GM18508 (cell line): Measurements from ENCODE around the gene CERS6.

Experiments
- ATAC-seq: cut with Tn5 transposase; IDR thresholded peaks from one replicate; pipeline ENCODE4 v1.9.1; 2021; ENCODE audit warnings: moderate number of reproducible peaks; ENCODE audit not compliant: insufficient read depth, unreplicated experiment

The CERS6 gene

DNA sequence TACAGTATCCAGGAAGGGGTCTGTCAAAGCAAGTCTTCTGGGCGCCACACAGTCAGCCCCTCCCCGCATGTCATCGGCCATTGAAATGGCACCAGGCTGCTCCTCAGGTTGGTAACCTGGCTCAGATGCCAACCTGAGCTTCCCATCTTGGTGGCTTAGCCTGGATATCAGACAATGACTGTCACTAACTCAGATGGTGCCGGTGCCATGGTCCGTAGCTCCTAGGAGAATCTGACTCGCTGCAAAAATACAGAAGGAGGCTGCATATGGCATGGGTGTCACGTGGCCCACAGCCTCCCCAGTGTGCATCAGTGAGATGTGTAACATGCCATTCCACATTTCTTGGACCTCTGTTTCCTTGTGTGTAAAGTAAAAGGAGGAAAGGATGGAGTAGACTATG is 349.5 kb downstream of the CERS6 start:
- no peak for ATAC-seq

DNA sequence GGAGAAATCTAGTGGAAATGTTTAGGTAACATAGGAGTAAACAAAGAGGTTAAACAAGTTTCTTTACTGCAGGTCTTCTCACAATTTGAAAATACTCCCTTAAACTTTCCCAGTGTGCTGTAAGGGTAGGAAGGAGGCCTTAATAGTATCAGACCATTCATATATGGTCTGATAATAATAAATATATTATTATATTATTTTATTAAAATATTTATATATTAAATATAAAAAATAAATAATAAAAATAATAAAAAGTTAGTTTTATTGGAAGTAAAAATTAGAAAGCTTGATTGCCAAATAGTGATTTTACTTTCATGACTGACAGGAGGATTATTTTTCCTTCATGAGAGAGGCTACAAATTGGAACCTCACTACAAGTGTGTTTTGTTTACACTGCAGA is 353.5 kb downstream of the CERS6 start:
- no peak for ATAC-seq

DNA sequence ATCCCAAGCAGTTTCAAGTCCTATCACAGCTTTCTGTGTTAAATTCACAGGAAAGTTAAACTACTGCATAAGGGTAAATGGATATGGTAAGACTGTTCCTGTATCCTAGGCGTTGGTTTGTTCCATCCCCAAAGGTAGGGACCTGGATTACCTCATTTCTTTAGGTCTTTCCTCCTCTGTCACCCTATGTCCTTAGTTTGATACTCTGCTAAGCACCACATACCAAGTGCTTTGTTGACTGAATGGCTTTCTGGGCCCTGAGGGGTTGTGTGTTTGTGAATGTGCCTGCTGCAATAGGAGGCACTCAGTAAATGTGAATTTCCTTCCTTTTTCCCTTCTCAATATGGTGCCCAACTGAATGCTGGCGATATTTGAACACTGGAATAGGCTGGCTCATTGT is 354.2 kb downstream of the CERS6 start:
- ATAC-seq: no peak

- no peak for ATAC-seq
Observed at GRCh38 chr2:168811696-168812095, 355.6 kb downstream of the CERS6 start.

DNA sequence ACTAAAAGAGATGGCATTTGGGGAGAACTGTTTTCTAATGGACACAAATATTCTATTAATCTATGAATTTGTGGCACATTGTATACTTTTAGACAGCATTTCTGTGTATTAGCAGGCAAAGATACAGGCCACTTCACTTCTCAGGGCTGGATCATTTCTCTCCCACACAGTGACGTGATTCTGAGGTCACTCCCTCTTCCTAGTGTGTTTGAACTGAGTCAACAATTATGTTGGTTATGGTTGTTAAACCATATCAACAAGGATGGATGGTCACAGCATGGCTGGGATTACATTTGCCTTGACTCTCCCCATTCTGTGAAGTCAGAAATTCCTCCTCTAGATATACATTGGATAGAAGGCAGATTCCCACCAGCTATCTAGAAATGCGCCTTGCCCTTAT is 358.0 kb downstream of the CERS6 start:
- no peak for ATAC-seq

- ATAC-seq: no peak
Observed at GRCh38 chr2:168814939-168815907, 359.2 kb downstream of the CERS6 start.

DNA sequence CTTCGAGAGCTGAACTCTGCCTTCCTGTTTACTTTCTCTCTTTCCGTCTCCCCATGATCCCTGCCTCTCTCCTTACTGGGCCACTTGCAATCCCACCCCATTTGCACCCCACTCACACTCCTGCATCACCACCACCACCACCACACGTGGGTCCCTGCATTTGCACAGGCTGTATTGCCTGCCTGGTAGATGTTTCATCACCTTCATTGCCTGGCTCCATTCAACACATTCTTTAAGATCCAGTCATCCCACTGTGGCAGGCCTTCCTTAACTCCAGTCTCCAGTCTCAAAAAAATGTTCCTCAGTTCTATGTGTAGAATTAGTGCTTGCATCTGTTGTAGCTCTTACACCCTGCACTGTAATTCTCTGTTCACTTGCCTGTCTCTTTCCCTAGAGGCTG is 360.3 kb downstream of the CERS6 start:
- no peak for ATAC-seq

GRCh38 chr2:168819050-168819715 is 363.1 kb downstream of the CERS6 start:
- no peak for ATAC-seq

GRCh38 chr2:168819829-168820489 is 363.9 kb downstream of the CERS6 start:
- no peak for ATAC-seq

GRCh38 chr2:168821577-168821976 is 365.5 kb downstream of the CERS6 start:
- ATAC-seq: no peak

DNA sequence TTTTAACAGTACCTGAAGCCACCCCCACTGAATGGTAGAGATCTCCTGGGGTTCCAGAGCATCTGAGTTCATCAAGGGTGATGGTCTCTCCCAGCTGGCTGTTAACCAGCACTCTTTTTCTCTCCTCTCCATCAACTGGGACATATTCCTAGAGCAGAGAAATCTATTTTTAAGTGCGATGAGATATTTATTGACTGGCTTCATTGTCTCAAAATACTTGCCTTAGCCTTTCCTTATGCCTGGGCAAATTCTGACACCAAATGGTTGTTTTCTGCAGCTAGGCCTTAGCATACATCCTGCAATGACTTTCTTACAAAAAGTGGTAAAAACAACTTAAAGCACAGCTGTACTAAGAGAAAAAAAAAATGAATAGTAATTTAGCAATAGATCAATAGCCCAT is 365.9 kb downstream of the CERS6 start:
- ATAC-seq: no peak
